ENCODE measurements around the gene ZGPAT. TPM values are rescaled to one million over a fixed set of nuclear protein-coding genes. Genes with fewer than 3 reads are reported as not detected.

Gene ZGPAT
- polyA plus RNA-seq, 3 donors: 11.7 to 25.3 (median 20.8) TPM

DNA sequence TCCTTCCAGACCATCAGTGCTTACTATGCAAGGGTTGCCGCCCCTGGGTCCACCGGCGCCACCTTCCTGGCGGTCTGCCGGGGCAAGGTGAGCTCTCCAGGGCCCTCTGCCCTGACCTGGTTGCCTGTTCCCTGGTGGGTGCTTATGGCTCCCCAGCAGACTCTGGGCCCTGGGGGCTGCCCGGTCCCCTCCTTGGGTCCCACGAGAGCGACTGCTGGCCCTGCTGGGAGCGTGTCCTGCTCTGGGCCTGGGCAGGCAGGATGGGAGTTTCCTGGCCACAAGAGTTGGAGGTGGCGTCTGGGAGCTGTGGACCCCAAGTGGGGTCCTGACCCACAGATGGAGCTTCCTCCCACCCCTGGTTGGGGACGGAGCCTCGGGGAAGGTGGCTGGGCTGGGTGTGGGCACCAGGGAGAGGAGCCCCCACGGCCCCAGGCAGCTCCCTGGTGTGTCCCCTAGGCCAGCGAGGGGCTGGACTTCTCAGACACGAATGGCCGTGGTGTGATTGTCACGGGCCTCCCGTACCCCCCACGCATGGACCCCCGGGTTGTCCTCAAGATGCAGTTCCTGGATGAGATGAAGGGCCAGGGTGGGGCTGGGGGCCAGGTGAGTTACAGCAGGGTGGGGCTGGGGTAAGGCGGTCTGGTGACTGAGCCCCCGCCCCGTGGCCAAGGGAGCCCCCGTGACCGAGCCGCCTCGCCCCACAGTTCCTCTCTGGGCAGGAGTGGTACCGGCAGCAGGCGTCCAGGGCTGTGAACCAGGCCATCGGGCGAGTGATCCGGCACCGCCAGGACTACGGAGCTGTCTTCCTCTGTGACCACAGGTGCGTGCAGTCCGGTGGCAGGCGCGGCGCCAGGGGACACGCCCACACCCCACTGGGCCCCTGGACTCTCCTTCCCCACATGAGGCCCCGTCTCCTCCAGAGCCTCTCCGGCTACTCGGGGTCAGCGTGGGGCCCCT is 18.5 kb upstream of the ZGPAT start:
- no peak for DNase-seq (ENCODE audit: extremely low read depth in 1 of 11, low read depth in 9 of 11, low spot score in 4 of 11)

DNA sequence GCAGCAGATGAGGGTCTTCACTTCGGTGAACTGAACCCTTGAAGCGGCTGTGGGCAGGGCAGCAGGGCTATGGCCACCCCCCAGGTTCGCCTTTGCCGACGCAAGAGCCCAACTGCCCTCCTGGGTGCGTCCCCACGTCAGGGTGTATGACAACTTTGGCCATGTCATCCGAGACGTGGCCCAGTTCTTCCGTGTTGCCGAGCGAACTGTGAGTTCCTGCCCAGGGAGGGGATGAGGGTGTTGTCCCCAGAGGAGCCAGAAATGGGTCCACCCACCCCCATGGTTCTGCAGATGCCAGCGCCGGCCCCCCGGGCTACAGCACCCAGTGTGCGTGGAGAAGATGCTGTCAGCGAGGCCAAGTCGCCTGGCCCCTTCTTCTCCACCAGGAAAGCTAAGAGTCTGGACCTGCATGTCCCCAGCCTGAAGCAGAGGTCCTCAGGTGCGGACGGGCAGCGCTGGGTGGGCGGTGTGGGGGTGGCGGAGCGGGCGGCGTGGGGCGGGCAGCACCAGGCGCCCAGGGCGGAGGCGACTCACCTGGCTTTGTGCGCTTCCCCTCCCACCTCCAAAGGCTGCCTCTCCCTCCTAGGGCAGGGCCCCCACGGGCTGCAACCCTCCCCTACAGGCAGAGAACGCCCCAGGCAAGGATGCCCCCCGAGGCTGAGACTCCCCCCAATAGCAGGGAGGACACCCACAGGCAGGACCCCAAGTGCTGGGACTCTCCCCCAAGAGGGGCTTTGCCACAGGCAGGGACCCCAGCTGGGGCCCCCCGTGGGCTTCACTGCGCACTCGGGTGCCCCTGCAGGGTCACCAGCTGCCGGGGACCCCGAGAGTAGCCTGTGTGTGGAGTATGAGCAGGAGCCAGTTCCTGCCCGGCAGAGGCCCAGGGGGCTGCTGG is 17.6 kb upstream of the ZGPAT start:
- DNase-seq (ENCODE audit: extremely low read depth in 1 of 11, low read depth in 9 of 11, low spot score in 4 of 11): no peak

DNA sequence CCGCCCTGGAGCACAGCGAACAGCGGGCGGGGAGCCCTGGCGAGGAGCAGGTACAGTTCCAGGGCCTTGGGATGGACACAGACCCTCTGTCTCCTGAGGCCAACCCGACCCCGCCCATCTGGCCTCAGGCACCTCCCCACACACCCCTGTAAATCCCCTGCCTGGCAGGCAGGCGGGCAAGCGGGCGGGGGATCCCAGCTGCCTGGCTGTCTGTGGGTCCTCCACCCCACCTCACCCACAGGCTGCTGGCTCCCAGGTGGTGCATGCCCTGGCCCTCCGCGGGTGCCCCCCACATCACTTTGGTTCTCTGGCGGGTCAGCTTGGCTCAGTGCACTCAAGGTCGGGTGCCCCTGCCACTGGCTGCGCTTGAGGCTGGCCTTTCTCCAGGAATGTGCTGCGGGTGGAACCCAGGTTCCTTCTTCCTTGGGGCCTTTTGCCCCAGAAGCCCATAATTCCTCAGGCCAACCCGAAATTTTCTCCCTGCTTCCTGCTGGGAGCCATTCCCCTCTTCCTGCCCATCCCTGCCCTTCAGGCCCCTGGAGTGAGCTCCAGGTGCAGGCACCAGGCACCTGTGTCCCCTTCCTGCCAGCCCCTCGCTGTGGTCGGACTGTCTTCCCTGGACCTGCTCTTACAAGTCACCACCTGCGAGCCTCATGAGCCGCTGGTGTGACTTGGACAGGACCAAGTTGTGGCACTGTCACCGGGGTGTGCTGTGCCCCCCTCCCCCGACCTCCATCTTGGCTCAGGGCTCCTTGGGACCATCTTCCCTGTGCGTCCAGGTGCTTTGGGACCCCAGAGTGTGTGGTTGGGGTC is 16.7 kb upstream of the ZGPAT start:
- DNase-seq (ENCODE audit: extremely low read depth in 1 of 11, low read depth in 9 of 11, low spot score in 4 of 11): no peak

DNA sequence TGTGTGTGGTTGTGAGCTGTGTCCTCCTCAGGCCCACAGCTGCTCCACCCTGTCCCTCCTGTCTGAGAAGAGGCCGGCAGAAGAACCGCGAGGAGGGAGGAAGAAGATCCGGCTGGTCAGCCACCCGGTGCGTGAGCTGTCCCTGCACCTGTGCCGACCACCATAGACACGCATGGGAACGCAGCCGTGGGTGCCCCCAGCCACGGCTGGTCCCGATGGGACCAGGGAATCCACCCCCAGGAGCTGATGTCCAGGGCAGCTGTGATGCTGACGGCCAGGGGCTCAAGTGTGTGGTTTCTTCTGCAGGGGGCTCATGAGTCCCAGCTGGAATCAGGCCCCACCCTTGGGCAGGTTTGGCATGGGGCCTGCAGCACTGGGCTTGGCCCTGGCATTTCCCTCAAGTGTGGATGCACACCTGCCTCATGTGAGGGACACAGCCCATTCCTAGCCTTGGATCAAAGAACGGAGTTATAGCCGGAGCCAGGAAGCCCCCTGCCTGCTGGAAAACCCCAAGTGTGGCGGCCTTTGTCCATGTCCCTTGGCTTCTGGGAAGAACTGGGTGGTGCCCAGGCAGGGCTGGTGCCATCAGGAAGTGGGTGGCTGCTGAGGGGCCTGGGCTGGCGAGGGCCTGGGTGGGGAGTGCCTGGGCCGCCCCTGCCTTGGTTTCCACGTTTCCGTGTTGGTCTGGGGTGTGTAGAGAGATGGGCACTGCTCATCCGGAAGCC is 16.0 kb upstream of the ZGPAT start:
- no peak for DNase-seq (ENCODE audit: extremely low read depth in 1 of 11, low read depth in 9 of 11, low spot score in 4 of 11)

DNA sequence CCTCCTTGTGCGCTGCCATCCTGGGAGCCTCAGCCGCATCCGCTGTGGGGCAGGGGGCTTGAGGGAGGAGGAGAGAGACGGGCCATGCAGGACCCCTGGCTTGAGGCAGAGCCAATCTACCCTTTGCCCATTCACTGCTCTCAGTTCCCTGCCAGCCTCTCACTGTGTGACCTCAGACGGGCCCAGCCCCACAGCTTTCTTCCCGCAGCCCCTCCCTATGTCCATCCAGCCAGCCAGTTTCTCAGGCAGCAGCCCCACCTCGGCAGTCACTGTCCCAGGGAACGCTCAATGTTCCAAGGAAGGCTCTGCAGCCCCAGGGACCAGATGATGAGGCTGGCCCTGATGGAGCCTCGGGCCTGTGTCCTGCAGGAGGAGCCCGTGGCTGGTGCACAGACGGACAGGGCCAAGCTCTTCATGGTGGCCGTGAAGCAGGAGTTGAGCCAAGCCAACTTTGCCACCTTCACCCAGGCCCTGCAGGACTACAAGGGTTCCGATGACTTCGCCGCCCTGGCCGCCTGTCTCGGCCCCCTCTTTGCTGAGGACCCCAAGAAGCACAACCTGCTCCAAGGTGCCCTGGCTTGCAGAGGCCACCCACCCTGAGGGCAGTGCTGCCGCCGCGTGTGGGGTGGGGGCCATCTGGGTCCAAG is 15.3 kb upstream of the ZGPAT start:
- no peak for DNase-seq (ENCODE audit: extremely low read depth in 1 of 11, low read depth in 9 of 11, low spot score in 4 of 11)

DNA sequence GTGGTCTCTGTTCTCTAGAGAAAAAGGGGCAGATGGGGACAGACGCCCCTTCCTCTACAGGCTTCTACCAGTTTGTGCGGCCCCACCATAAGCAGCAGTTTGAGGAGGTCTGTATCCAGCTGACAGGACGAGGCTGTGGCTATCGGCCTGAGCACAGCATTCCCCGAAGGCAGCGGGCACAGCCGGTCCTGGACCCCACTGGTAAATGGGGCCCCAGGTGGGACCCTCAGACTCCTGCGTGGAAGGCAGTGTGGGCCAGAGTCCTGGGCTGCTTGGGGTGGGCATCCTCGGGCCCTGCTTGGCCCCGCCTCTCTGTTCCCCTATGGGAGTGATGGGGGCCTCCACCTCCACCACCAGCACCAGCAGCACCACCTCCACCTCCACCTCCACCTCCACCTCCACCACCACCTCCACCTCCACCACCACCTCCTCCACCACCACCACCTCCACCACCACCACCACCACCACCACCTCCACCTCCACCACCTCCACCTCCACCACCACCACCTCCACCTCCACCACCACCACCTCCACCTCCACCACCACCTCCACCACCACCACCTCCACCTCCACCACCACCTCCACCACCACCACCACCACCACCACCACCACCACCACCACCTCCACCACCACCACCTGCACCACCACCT is 14.6 kb upstream of the ZGPAT start:
- DNase-seq (ENCODE audit: extremely low read depth in 1 of 11, low read depth in 9 of 11, low spot score in 4 of 11): no peak

DNA sequence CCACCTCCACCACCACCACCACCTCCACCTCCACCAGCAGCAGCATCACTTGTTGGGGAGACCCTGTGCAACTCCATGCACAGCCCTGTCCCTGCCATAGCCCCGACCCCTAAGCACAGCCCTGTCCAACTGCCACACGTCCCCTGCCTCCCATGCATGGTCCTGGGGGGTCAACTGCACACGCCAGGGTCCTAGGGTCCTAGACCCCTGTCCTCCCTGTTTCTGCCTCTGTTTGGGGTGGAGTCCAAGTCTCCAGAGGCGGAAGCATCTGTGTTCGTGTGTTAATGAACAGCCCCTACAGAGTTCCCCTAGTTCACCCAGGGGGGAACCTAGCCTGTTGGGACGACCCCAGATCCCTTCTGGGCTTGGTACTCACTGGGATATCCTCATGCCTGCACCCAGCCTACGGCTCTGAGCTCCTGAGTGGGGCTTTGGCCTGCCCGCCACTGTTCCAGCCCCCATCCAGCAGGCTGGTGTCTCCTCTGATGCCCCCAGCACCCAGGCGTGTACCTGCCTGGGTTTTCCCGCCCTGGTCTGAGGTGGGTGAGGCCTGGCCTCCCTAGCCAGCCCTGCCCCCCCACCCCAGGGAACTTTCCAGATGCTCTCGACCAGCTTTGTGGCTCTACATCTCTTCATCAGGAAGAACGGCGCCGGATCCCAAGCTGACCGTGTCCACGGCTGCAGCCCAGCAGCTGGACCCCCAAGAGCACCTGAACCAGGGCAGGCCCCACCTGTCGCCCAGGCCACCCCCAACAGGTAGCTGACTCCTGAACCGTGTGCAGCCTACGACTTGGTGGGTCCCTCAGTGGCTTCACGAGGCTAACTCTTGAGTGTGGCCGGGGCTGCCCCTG is 13.9 kb upstream of the ZGPAT start:
- DNase-seq (ENCODE audit: extremely low read depth in 1 of 11, low read depth in 9 of 11, low spot score in 4 of 11): no peak

DNA sequence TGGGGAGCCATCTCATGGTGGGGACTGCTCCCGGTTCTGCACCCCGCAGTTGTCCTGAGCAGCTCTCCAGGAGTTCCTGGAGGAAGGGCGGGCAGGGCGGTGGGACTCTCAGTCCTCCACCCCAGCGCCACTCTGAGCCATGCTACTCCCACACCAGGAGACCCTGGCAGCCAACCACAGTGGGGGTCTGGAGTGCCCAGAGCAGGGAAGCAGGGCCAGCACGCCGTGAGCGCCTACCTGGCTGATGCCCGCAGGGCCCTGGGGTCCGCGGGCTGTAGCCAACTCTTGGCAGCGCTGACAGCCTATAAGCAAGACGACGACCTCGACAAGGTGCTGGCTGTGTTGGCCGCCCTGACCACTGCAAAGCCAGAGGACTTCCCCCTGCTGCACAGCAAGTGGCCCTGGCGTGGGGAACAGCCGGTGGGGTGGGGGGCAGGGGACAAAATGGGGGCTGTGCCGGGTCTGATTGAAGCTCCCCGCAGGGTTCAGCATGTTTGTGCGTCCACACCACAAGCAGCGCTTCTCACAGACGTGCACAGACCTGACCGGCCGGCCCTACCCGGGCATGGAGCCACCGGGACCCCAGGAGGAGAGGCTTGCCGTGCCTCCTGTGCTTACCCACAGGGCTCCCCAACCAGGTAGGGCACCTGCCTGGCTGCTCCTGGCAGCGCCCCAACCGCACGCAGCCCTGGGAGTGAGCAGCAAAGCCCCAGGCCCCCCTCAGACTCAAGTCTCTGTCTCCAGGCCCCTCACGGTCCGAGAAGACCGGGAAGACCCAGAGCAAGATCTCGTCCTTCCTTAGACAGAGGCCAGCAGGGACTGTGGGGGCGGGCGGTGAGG is 13.0 kb upstream of the ZGPAT start:
- no peak for DNase-seq (ENCODE audit: extremely low read depth in 1 of 11, low read depth in 9 of 11, low spot score in 4 of 11)

DNA sequence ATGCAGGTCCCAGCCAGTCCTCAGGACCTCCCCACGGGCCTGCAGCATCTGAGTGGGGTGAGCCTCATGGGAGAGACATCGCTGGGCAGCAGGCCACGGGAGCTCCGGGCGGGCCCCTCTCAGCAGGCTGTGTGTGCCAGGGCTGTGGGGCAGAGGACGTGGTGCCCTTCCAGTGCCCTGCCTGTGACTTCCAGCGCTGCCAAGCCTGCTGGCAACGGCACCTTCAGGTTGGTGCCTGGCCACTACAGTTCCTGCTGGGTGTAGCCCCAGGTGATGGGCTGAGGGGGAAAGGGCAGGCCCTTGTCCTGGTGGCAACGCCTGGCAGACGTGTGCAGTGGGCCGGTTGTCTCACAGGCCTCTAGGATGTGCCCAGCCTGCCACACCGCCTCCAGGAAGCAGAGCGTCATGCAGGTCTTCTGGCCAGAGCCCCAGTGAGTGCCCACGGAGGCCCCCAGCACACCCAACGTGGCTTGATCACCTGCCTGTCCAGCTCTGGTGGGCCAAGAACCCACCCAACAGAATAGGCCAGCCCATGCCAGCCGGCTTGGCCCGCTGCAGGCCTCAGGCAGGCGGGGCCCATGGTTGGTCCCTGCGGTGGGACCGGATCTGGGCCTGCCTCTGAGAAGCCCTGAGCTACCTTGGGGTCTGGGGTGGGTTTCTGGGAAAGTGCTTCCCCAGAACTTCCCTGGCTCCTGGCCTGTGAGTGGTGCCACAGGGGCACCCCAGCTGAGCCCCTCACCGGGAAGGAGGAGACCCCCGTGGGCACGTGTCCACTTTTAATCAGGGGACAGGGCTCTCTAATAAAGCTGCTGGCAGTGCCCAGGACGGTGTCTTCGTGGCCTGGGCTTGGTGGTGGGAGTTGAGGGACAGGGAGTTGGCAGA is 12.2 kb upstream of the ZGPAT start:
- DNase-seq (ENCODE audit: extremely low read depth in 1 of 11, low read depth in 9 of 11, low spot score in 4 of 11): no peak

DNA sequence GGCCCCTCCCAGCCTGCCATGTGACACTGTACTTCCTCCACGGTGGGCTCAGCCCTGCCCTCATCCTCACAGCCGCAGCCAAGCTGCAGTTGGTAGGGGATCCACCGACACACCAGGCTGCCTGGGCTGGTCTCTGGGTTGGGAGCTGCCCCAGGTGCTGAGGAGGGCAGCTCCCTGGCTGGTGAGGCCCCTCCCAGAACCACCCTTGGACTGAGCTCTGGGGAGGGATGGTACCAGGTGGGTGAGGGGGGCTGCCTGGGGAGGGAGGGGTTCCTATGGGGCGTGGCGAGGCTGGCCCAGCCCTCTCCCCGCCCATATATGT is 11.6 kb upstream of the ZGPAT start:
- DNase-seq (ENCODE audit: extremely low read depth in 1 of 11, low read depth in 9 of 11, low spot score in 4 of 11): peak in 3 of 11 donors; percentile 37 to 43 (median 41)

DNA sequence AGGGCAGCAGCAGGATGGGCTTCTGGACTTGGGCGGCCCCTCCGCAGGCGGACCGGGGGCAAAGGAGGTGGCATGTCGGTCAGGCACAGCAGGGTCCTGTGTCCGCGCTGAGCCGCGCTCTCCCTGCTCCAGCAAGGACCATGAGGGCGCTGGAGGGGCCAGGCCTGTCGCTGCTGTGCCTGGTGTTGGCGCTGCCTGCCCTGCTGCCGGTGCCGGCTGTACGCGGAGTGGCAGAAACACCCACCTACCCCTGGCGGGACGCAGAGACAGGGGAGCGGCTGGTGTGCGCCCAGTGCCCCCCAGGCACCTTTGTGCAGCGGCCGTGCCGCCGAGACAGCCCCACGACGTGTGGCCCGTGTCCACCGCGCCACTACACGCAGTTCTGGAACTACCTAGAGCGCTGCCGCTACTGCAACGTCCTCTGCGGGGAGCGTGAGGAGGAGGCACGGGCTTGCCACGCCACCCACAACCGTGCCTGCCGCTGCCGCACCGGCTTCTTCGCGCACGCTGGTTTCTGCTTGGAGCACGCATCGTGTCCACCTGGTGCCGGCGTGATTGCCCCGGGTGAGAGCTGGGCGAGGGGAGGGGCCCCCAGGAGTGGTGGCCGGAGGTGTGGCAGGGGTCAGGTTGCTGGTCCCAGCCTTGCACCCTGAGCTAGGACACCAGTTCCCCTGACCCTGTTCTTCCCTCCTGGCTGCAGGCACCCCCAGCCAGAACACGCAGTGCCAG is 11.0 kb upstream of the ZGPAT start, which contains the start of gene TNFRSF6B:
TSS of gene TNFRSF6B (plus strand) at position 25 of the 729 bp plus-strand sequence. CDS start at position 141, 116 bp downstream.
- no peak for DNase-seq (ENCODE audit: extremely low read depth in 1 of 11, low read depth in 9 of 11, low spot score in 4 of 11)

DNA sequence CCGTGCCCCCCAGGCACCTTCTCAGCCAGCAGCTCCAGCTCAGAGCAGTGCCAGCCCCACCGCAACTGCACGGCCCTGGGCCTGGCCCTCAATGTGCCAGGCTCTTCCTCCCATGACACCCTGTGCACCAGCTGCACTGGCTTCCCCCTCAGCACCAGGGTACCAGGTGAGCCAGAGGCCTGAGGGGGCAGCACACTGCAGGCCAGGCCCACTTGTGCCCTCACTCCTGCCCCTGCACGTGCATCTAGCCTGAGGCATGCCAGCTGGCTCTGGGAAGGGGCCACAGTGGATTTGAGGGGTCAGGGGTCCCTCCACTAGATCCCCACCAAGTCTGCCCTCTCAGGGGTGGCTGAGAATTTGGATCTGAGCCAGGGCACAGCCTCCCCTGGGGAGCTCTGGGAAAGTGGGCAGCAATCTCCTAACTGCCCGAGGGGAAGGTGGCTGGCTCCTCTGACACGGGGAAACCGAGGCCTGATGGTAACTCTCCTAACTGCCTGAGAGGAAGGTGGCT is 10.4 kb upstream of the ZGPAT start:
- DNase-seq (ENCODE audit: extremely low read depth in 1 of 11, low read depth in 9 of 11, low spot score in 4 of 11): no peak

DNA sequence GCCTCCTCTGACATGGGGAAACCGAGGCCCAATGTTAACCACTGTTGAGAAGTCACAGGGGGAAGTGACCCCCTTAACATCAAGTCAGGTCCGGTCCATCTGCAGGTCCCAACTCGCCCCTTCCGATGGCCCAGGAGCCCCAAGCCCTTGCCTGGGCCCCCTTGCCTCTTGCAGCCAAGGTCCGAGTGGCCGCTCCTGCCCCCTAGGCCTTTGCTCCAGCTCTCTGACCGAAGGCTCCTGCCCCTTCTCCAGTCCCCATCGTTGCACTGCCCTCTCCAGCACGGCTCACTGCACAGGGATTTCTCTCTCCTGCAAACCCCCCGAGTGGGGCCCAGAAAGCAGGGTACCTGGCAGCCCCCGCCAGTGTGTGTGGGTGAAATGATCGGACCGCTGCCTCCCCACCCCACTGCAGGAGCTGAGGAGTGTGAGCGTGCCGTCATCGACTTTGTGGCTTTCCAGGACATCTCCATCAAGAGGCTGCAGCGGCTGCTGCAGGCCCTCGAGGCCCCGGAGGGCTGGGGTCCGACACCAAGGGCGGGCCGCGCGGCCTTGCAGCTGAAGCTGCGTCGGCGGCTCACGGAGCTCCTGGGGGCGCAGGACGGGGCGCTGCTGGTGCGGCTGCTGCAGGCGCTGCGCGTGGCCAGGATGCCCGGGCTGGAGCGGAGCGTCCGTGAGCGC is 9.8 kb upstream of the ZGPAT start:
- no peak for DNase-seq (ENCODE audit: extremely low read depth in 1 of 11, low read depth in 9 of 11, low spot score in 4 of 11)
